Measurements from ENCODE around the gene USO1. TPM values are rescaled to one million over a fixed set of nuclear protein-coding genes. Genes with fewer than 3 reads are reported as not detected.

The USO1 gene
- total RNA-seq, 1 donor from 2014 or later: 114 TPM

GRCh38 chr4:75849461-75849860, 125.1 kb downstream of the USO1 start:
- peaks cover 5% of the 10 kb centered on the region for H3K27me3 Mint-ChIP-seq (ENCODE audit: insufficient read depth, low read depth)
- Histone ChIP-seq H4K20me1 (ENCODE audit: low read depth) (no peaks in the 10 kb centered on the region), H3F3A (ENCODE audit: low read depth) (peaks cover 4% of the 10 kb centered on the region), H3K79me2 (ENCODE audit: low read depth) (no peaks in the 10 kb centered on the region), H3K9ac (no peak overlapping the region), H3K27ac (no peak overlapping the region), H3K9me3 (ENCODE audit: low read depth) (no peaks in the 10 kb centered on the region), H3K36me3 (no peaks in the 10 kb centered on the region), H3K4me2 (no peak overlapping the region), H3K27me3 (no peaks in the 10 kb centered on the region), H3K4me1 (no peaks in the 10 kb centered on the region), H3K4me3 (no peak overlapping the region), H2AFZ (replicated peaks) (peak overlapping the region; percentile 59)
- H3K4me1 Mint-ChIP-seq: peaks cover 12% of the 10 kb centered on the region
- H3K27ac Mint-ChIP-seq: peak overlapping the region; percentile 20
- H3K36me3 Mint-ChIP-seq: no peaks in the 10 kb centered on the region
- peak overlapping the region; percentile 25 for H3K4me3 Mint-ChIP-seq
- H3K9me3 Mint-ChIP-seq: no peaks in the 10 kb centered on the region
- TF ChIP-seq EZH2 (IDR thresholded peaks at IDR 0.05): no peak
- TF ChIP-seq CTCF (IDR thresholded peaks at IDR 0.05): no peak
- no peak for TF ChIP-seq EZH2phosphoT487 (IDR thresholded peaks at IDR 0.05)
- peak; percentile 40 for DNase-seq (ENCODE audit: low spot score)

- H2AFZ ChIP-seq (replicated peaks): no peak overlapping the region
- no peak overlapping the region for H3K4me2 ChIP-seq
- no peaks in the 10 kb centered on the region for H3K4me1 ChIP-seq
- H4K20me1 ChIP-seq (ENCODE audit: low read depth): no peaks in the 10 kb centered on the region
- H3K4me3 ChIP-seq: no peak overlapping the region
- DNase-seq (ENCODE audit: low spot score): no peak
- Mint-ChIP-seq H3K4me1 (no peaks in the 10 kb centered on the region), H3K27me3 (ENCODE audit: insufficient read depth, low read depth) (no peaks in the 10 kb centered on the region), H3K27ac (no peak overlapping the region), H3K36me3 (no peaks in the 10 kb centered on the region), H3K4me3 (no peak overlapping the region), H3K9me3 (peaks cover 3% of the 10 kb centered on the region)
- H3K9me3 ChIP-seq (ENCODE audit: low read depth): no peaks in the 10 kb centered on the region
- no peaks in the 10 kb centered on the region for H3K79me2 ChIP-seq (ENCODE audit: low read depth)
- no peaks in the 10 kb centered on the region for H3K36me3 ChIP-seq
- no peak overlapping the region for H3K27ac ChIP-seq
- H3F3A ChIP-seq (ENCODE audit: low read depth): no peaks in the 10 kb centered on the region
- TF ChIP-seq CTCF (IDR thresholded peaks at IDR 0.05) (no peak), EZH2phosphoT487 (IDR thresholded peaks at IDR 0.05) (no peak), EZH2 (IDR thresholded peaks at IDR 0.05) (no peak)
- H3K27me3 ChIP-seq: no peaks in the 10 kb centered on the region
- no peak overlapping the region for H3K9ac ChIP-seq
These were observed 134.3 kb downstream of the USO1 start for GRCh38 chr4:75858721-75859120.

- no peak overlapping the region for H2AFZ ChIP-seq (replicated peaks)
- no peaks in the 10 kb centered on the region for H3K36me3 Mint-ChIP-seq
- H3K79me2 ChIP-seq (ENCODE audit: low read depth): no peaks in the 10 kb centered on the region
These were observed 136.2 kb downstream of the USO1 start for GRCh38 chr4:75860606-75861005.

More at GRCh38 chr4:75860606-75861005, 136.2 kb downstream of the USO1 start:
- H3K4me1 ChIP-seq: no peaks in the 10 kb centered on the region
- H3K9me3 ChIP-seq (ENCODE audit: low read depth): no peaks in the 10 kb centered on the region
- no peak for DNase-seq (ENCODE audit: low spot score)
- TF ChIP-seq EZH2 (IDR thresholded peaks at IDR 0.05): no peak
- no peak for TF ChIP-seq CTCF (IDR thresholded peaks at IDR 0.05)
- no peak for TF ChIP-seq EZH2phosphoT487 (IDR thresholded peaks at IDR 0.05)
- no peaks in the 10 kb centered on the region for H3K4me1 Mint-ChIP-seq
- no peaks in the 10 kb centered on the region for H3K36me3 ChIP-seq
- no peaks in the 10 kb centered on the region for H4K20me1 ChIP-seq (ENCODE audit: low read depth)
- H3K27me3 Mint-ChIP-seq (ENCODE audit: insufficient read depth, low read depth): peaks cover 2% of the 10 kb centered on the region
- no peaks in the 10 kb centered on the region for H3F3A ChIP-seq (ENCODE audit: low read depth)
- H3K4me3 ChIP-seq: no peak overlapping the region
- no peak overlapping the region for H3K4me2 ChIP-seq
- H3K9ac ChIP-seq: no peak overlapping the region
- H3K27ac Mint-ChIP-seq: no peak overlapping the region
- no peak overlapping the region for H3K4me3 Mint-ChIP-seq
- no peaks in the 10 kb centered on the region for H3K27me3 ChIP-seq
- H3K9me3 Mint-ChIP-seq: peaks cover 3% of the 10 kb centered on the region
- no peak overlapping the region for H3K27ac ChIP-seq

Small RNA genes lying within 50 kb of the gene (small RNA-seq; reads per million reads assigned to genes)
- gene RNU2-16P: not detected

Other genes starting within 250 kb of the USO1 start
- 13.4 and 33.4 TPM in 2 replicates for gene RCHY1, start 210.2 kb upstream of the USO1 start, total RNA-seq (ENCODE audit: low replicate concordance)
- 25.3 and 30.6 TPM in 2 replicates for gene THAP6, start 210.1 kb upstream of the USO1 start, total RNA-seq (ENCODE audit: low replicate concordance)
- not detected in 2 replicates for gene ODAPH, start 168.5 kb upstream of the USO1 start, total RNA-seq (ENCODE audit: low replicate concordance)
- gene CDKL2, start 94.0 kb upstream of the USO1 start, total RNA-seq (ENCODE audit: low replicate concordance): 1.2 and 2.9 TPM in 2 replicates
- gene G3BP2, start 51.2 kb upstream of the USO1 start, total RNA-seq (ENCODE audit: low replicate concordance): 218 and 241 TPM in 2 replicates
- gene PPEF2, start 177.9 kb downstream of the USO1 start, total RNA-seq (ENCODE audit: low replicate concordance): 0.07 TPM in 1 of 2 replicates, not detected in the other
- gene NAAA, start 216.4 kb downstream of the USO1 start, total RNA-seq (ENCODE audit: low replicate concordance): 0.07 and 0.84 TPM in 2 replicates

Data from neural progenitor cell (in vitro differentiated cells).